Measurements from ENCODE around the gene NOS1AP. TPM values are rescaled to one million over a fixed set of nuclear protein-coding genes. Genes with fewer than 3 reads are reported as not detected.

The NOS1AP gene
- total and polyA plus RNA-seq, 12 donors, result 0.37 to 12.0 (median 3.1) TPM

GRCh38 chr1:162359523-162360236, 290.2 kb downstream of the NOS1AP start:
- Histone ChIP-seq H3K36me3 (replicated peaks in 1 of 2) (no peaks in the 10 kb centered on the region), H3K9me3 (replicated peaks in 1 of 3) (no peaks in the 10 kb centered on the region), H3K27ac (no peak overlapping the region), H3K4me1 (replicated peaks in 1 of 2) (no peaks in the 10 kb centered on the region), H3K27me3 (no peaks in the 10 kb centered on the region), H3K4me3 (no peak overlapping the region)
- WGBS, 4 donors, result 83 to 95% (median 88%) methylated on average over 10 of the region's 10 CpGs
- no peak for DNase-seq
- intact Hi-C loops (cut with DNase I), result no loop called here
- TF ChIP-seq CTCF (IDR thresholded peaks at IDR 0.05) (no peak), POLR2A (IDR thresholded peaks at IDR 0.05) (no peak)

- H3K4me1 ChIP-seq (replicated peaks in 1 of 2), result no peaks in the 10 kb centered on the region
- intact Hi-C loops (cut with DNase I), result no loop called here
- no peak for DNase-seq
- no peaks in the 10 kb centered on the region for H3K9me3 ChIP-seq (replicated peaks in 1 of 3)
- no peak overlapping the region for H3K4me3 ChIP-seq
- no peaks in the 10 kb centered on the region for H3K36me3 ChIP-seq (replicated peaks in 1 of 2)
- 93 to 98% (median 95%) methylated on average over 9 to 10 of the region's 10 CpGs for WGBS, 4 donors
- H3K27me3 ChIP-seq, result no peaks in the 10 kb centered on the region
- H3K27ac ChIP-seq, result no peak overlapping the region
- no peak for TF ChIP-seq POLR2A (IDR thresholded peaks at IDR 0.05)
- no peak for TF ChIP-seq CTCF (IDR thresholded peaks at IDR 0.05)
Observed at GRCh38 chr1:162360237-162360873, 290.9 kb downstream of the NOS1AP start.

GRCh38 chr1:162360874-162361260, 291.4 kb downstream of the NOS1AP start:
- no peak for TF ChIP-seq POLR2A (IDR thresholded peaks at IDR 0.05)
- no peak for TF ChIP-seq CTCF (IDR thresholded peaks at IDR 0.05)
- H3K4me1 ChIP-seq (replicated peaks in 1 of 2), result no peaks in the 10 kb centered on the region
- no peaks in the 10 kb centered on the region for H3K27me3 ChIP-seq
- no peak for DNase-seq
- no peak overlapping the region for H3K4me3 ChIP-seq
- intact Hi-C loops (cut with DNase I), result no loop called here
- no peak overlapping the region for H3K27ac ChIP-seq
- no peaks in the 10 kb centered on the region for H3K9me3 ChIP-seq (replicated peaks in 1 of 3)
- 88 to 97% (median 93%) methylated on average over 4 of the region's 4 CpGs for WGBS, 4 donors
- H3K36me3 ChIP-seq (replicated peaks in 1 of 2), result no peaks in the 10 kb centered on the region

- H3K9me3 ChIP-seq (replicated peaks in 1 of 3), result no peaks in the 10 kb centered on the region
- H3K36me3 ChIP-seq (replicated peaks in 1 of 2), result no peaks in the 10 kb centered on the region
- no peak for DNase-seq
- H3K27ac ChIP-seq, result no peak overlapping the region
- no peak overlapping the region for H3K4me3 ChIP-seq
- intact Hi-C loops (cut with DNase I), result no loop called here
- no peak for TF ChIP-seq CTCF (IDR thresholded peaks at IDR 0.05)
- TF ChIP-seq POLR2A (IDR thresholded peaks at IDR 0.05), result no peak
- no peaks in the 10 kb centered on the region for H3K27me3 ChIP-seq
- 89 to 91% (median 91%) methylated on average over 5 of the region's 5 CpGs for WGBS, 4 donors
- H3K4me1 ChIP-seq (replicated peaks in 1 of 2), result no peaks in the 10 kb centered on the region
Observed at GRCh38 chr1:162361349-162361748, 291.9 kb downstream of the NOS1AP start.
